Measurements from ENCODE around the gene TAMALIN.
"Not testable (repeated sequence)": the region's sequence is repeated elsewhere in the genome, so short reads cannot be mapped to it uniquely, and the experiment has no call there.

The TAMALIN gene

GRCh38 chr12:52006726-52007157, at the start of gene TAMALIN:
TAMALIN (plus strand) TSS chr12:52006946; CDS start chr12:52007020, 74 bp downstream.
- DNase-seq (ENCODE audit: low read depth in 2 of 3, low spot score in 2 of 3): peak; percentile 53 to 56 (median 53)

GRCh38 chr12:51958542-51958941, 48.2 kb upstream of the TAMALIN start:
- no peak for DNase-seq (ENCODE audit: low read depth in 2 of 3, low spot score in 2 of 3)

GRCh38 chr12:51959211-51959610, 47.5 kb upstream of the TAMALIN start:
- no peak for DNase-seq (ENCODE audit: low read depth in 2 of 3, low spot score in 2 of 3)

- no peak for DNase-seq (ENCODE audit: low read depth in 2 of 3, low spot score in 2 of 3)
Measured at GRCh38 chr12:51959921-51960320, 46.8 kb upstream of the TAMALIN start.

GRCh38 chr12:51960488-51960887, 46.3 kb upstream of the TAMALIN start:
- DNase-seq (ENCODE audit: low read depth in 2 of 3, low spot score in 2 of 3): no peak

GRCh38 chr12:51960890-51961289, 45.9 kb upstream of the TAMALIN start:
- DNase-seq (ENCODE audit: low read depth in 2 of 3, low spot score in 2 of 3): no peak

- no peak for DNase-seq (ENCODE audit: low read depth in 2 of 3, low spot score in 2 of 3)
Measured at GRCh38 chr12:51961834-51962233, 44.9 kb upstream of the TAMALIN start.

GRCh38 chr12:51962737-51963136, 44.0 kb upstream of the TAMALIN start:
- no peak for DNase-seq (ENCODE audit: low read depth in 2 of 3, low spot score in 2 of 3)

GRCh38 chr12:51963477-51963876, 43.3 kb upstream of the TAMALIN start:
- DNase-seq (ENCODE audit: low read depth in 2 of 3, low spot score in 2 of 3): no peak

GRCh38 chr12:51969643-51970042, 37.1 kb upstream of the TAMALIN start:
- DNase-seq (ENCODE audit: low read depth in 2 of 3, low spot score in 2 of 3): no peak

GRCh38 chr12:51970904-51971646, 35.7 kb upstream of the TAMALIN start:
- peak in 1 of 3 experiments; percentile 22 for DNase-seq (ENCODE audit: low read depth in 2 of 3, low spot score in 2 of 3)

GRCh38 chr12:51971679-51972421, 34.9 kb upstream of the TAMALIN start:
- DNase-seq (ENCODE audit: low read depth in 2 of 3, low spot score in 2 of 3): no peak

GRCh38 chr12:51972422-51972812, 34.3 kb upstream of the TAMALIN start:
- no peak for DNase-seq (ENCODE audit: low read depth in 2 of 3, low spot score in 2 of 3)

GRCh38 chr12:51972849-51973273, 33.9 kb upstream of the TAMALIN start:
- DNase-seq (ENCODE audit: low read depth in 2 of 3, low spot score in 2 of 3): peak in 1 of 3 experiments; percentile 37

- DNase-seq (ENCODE audit: low read depth in 2 of 3, low spot score in 2 of 3): no peak
Measured at GRCh38 chr12:51973560-51973959, 33.2 kb upstream of the TAMALIN start.

- DNase-seq (ENCODE audit: low read depth in 2 of 3, low spot score in 2 of 3): no peak
Measured at GRCh38 chr12:51974646-51975045, 32.1 kb upstream of the TAMALIN start.

GRCh38 chr12:51975196-51975595, 31.6 kb upstream of the TAMALIN start:
- DNase-seq (ENCODE audit: low read depth in 2 of 3, low spot score in 2 of 3): no peak

GRCh38 chr12:51976376-51977160, 30.2 kb upstream of the TAMALIN start:
- no peak for DNase-seq (ENCODE audit: low read depth in 2 of 3, low spot score in 2 of 3)

- DNase-seq (ENCODE audit: low read depth in 2 of 3, low spot score in 2 of 3): no peak
Measured at GRCh38 chr12:51977320-51977753, 29.4 kb upstream of the TAMALIN start.

- DNase-seq (ENCODE audit: low read depth in 2 of 3, low spot score in 2 of 3): not testable (repeated sequence)
Measured at GRCh38 chr12:51979306-51979705, 27.4 kb upstream of the TAMALIN start.

GRCh38 chr12:51980051-51980808, 26.5 kb upstream of the TAMALIN start:
- peak in 1 of 3 experiments; percentile 48 for DNase-seq (ENCODE audit: low read depth in 2 of 3, low spot score in 2 of 3)
